GM18867 (cell line): ENCODE measurements around the gene NMNAT2.

Experiments used
- ATAC-seq: cut with Tn5 transposase; IDR thresholded peaks from one replicate; pipeline ENCODE4 v1.9.1; 2021; ENCODE audit warnings: mild to moderate bottlenecking, moderate library complexity; ENCODE audit not compliant: unreplicated experiment

NMNAT2 gene

GRCh38 chr1:183319606-183320005, 98.6 kb downstream of the NMNAT2 start:
- no peak for ATAC-seq

DNA sequence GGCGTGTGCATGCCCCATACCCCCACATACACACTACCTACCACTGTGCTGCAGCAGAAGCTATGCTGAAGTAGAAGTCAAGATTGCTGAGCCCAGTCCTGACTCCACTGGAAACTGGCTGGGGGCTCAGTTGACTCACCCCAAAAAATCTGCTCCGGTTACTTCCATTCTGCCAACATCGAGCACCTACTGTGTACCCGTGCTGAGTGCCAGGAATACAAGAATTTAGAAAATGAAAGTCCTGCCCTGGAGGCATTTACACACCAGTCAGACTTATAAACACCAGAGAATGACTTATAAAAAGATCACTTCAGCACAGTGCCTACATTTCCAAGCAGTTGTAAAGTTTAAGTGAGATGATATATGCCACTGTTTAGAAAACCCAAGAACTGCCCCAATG, 99.1 kb downstream of the NMNAT2 start:
- no peak for ATAC-seq

- ATAC-seq = no peak
Measured at GRCh38 chr1:183318433-183318832, 99.7 kb downstream of the NMNAT2 start.

DNA sequence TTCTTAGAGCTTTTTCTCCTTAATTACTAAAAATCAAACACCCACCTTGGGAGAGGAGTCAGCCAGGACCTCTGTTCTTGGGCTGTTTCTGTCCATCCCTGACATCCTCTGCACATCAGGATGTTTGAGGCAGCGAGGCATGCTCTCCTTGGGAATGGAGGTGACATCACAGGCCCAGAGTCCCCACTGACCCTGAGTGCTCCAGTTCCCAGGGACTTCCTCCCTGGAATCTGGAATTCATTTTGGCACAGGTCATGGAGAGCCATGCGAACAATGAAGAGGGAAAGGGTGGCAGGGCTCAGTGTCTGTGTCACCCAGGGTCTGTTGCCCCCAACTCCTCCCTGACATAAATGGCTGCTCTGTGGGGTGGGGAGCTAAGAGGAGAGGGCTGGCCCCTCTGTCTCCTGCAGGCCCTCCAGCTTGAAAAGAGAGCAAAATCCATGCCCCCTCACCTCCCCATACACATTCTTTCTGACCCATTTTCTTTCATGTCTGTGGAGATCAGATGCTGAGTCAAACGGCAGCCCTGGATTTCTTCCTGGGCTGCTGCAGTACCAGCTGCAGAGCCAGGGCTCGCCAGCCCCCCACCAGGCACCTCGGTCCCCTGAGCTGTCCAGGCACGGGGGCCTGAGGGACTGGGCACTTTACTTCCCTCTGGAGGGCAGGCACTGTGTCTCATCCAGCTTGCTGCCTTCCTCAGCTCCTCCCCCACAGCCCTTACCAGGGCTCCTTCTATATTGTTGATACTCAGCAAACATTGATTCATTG, 102.0 kb downstream of the NMNAT2 start:
- no peak for ATAC-seq

DNA sequence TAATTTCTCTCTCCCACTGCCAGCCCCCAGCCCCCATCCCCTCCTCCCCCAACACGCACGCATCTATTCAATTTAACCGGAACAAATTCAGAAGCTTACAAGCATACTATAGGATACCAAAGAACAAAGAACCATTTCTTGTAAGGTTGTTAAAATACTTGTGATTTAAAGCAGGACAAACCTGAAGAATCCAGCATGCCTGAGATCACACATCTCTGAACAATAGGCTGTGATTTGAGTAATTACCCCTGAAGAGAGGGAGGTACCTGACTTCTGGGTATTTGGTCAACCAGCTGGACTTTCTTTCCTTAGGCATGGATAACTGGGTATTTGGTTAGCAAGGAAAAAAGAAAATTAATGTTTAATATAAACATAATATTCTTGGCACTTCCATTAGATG, 105.1 kb downstream of the NMNAT2 start:
- ATAC-seq = no peak

- no peak for ATAC-seq
Measured at GRCh38 chr1:183310753-183311479, 107.3 kb downstream of the NMNAT2 start.

- no peak for ATAC-seq
Measured at GRCh38 chr1:183308719-183309118, 109.5 kb downstream of the NMNAT2 start.

DNA sequence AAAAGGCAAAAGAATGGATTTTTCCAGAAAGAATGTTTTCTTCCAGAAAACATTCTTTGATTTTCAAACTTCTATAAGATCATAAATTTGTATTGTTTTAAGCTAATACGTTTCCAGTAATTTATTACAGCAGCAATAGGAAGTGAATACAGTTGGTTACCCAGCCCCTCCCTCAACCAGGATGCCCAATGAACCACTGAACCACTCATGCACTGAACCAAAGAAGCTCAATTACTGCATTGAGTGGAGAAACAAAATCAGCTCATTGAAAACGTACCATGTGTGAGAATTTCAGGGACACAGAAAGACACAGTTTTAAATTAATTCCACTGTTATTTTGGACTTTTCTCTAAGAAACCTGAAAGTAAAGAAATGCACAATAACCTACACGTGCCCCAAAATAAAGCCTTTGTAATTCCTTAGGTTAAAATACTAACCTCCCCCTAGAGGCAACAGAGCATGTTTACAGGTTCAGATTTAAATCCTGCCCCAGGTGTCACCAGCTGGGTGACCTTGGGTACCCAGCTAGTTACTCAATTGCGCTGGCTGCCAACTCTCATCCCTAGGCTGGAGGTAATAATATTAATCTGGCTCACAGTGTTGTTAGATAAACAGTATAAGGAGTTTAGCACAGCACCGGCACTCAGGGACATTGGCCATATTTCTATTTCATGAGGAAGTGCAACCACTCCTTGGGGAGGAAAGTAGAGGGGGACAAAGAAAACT, 111.7 kb downstream of the NMNAT2 start:
- peak; percentile 60 for ATAC-seq

DNA sequence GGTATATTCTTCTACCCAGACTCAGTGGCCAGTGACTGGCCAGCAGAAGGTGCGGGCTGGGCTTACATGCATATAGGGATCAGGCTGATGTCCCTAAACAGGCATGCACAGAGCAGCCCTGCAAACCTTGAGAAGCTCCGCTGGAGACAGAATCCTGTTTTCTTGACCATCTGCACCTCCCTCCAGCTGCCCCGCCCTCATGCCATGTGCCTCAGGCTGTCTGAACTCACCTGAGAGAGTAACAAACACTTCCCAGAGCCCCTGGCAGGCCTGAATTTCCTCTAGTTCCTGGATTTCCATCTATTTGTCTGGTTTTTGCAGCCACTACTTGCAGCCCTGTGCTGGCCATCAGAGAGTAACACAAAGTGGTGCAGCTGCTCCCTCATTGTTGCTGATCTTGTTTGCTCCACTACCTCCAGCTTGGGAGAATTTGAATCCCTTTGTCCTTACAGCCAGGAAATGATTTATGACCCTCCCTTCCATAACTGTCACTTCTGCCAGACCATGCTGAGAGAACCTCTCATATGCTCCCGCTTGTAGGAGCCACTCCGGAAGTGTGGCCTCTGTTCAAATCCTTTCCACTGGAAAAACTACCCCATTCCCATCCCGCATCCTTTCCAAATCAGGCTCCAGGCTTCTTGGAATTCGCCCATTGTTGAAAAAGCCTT, 113.6 kb downstream of the NMNAT2 start:
- no peak for ATAC-seq

DNA sequence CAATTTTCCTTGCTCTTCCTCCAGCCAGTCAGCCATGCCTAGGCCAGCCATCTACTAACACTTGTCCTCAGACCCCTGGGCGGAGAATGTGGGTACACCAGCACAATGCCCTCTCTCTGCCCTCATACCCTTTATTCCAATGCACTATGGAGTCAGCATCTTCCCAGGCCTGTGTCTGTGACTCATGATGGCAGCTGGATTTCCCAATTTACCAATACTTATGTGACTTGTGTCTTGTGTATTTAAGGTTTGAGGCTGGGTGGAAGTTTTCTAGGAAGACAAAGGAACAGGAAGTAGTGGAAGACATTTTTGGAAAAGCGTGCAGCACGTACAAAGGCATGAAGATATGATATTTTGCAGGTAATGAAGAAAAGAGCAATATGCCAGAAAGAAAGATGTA, 114.3 kb downstream of the NMNAT2 start:
- ATAC-seq = no peak

DNA sequence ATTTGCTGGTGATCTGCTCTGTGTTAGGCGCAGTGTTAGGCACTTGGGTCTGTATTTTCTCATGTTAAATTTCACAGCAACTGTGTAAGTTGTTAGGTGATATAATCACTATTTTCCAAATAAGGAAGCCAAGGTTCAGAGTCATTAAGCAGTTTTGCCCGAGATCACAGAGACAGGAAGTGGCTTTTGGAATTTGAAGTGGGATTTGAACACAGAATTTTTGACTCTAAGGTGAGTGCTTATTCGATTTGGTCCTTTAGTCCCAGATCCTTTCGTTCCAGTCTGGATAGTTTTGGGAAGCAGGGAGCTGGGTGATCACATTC, 114.9 kb downstream of the NMNAT2 start:
- no peak for ATAC-seq

DNA sequence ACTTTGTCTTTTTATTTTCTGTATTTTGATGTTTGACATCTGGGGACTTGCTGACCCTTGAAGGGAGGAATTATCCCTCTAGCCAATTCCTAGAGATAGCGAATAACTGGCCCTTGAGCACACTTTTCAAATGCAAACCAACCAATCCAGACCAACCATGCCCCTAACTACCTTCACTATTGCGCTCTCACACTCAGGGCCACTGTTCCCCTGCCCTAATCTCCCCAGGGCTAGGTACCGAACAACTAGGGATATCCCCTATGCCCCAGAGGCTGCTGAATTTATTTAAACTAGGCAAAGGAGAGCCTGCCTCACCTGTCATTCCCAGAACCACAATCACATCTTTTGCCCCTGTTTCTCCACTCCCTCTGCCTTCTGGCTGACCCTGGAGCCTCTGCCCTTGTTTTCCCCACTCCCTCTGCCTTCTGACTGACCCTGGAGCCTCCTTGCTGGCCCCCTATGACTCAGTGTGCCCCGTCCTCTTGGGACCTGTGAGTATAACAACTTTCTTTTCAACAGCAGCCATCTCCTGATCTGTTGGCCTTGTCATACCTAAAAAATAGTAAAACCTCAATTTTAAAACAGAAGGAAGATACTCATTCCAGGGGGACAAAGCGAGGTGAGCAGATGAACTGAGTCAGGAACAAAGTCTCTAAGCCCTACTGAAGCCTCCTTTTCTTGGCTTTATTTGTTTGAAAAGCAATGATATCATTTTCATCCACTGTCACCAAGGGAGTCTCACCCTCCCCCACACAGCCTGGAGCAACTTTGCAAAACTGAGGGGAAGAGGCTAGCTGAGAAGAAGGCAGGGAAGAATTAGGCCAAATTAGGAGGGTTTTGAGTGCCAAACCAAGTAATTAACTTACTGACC, 115.5 kb downstream of the NMNAT2 start:
- no peak for ATAC-seq

DNA sequence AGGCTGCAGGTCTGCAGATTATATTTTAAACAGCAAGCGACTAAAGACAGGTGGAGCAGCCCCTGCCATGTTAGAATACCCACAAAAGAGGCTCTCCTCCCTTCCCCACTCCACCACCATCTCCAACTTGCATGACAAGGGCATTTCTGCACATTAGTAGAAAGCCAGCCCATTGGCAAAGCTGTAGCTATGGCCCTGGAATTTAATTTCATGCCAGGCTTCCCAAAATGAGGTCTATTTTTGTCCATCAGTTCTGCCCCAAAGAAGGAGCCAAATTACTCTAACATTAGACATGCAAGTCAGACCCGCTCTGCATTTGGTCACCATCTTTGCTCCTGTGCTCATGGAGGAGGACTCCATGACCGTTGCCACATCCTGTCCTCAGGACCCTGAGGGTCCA, 116.9 kb downstream of the NMNAT2 start:
- ATAC-seq = no peak

GRCh38 chr1:183300828-183301227, 117.4 kb downstream of the NMNAT2 start:
- no peak for ATAC-seq

- ATAC-seq = no peak
Measured at GRCh38 chr1:183300395-183300794, 117.8 kb downstream of the NMNAT2 start.

- ATAC-seq = no peak
Measured at GRCh38 chr1:183296782-183297181, 121.4 kb downstream of the NMNAT2 start.

DNA sequence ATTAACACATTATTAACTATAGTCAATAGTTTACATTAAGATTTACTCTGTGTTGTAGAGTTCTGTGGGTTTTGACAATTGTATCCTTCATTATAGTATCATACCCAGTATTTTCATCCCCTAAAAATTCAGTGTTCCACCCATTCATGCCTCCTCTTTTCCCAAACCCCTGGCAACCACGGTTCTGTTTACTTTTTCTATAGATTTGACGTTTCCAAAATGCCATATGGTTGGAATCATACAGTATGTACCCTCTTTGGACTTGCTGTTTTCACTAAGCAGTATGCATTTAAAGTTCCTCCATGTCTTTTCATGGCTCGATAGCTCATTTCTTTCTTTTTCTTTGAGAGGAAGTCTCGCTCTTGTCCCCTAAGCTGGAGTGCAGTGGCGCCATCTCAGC, 122.7 kb downstream of the NMNAT2 start:
- no peak for ATAC-seq

DNA sequence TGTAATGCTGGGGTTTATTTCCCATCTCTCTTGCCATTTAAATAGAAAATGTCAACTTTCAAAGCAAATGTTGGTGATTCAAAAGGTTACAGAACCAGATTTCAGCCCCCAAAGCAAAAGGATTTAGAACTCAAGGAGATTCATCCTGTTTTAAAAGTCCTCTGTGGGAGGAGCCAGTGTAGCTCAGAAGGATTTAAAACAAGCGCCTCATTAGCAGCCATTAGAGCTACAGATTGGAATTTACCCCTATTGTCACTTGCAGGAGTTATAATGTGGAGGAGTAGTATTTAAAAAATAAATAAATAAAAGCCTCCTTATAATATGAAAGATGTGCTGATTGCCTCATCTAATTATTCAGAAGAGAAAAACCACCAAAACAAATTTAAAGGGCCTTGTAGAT, 124.3 kb downstream of the NMNAT2 start:
- ATAC-seq = no peak

GRCh38 chr1:183293241-183293640, 124.9 kb downstream of the NMNAT2 start:
- no peak for ATAC-seq

DNA sequence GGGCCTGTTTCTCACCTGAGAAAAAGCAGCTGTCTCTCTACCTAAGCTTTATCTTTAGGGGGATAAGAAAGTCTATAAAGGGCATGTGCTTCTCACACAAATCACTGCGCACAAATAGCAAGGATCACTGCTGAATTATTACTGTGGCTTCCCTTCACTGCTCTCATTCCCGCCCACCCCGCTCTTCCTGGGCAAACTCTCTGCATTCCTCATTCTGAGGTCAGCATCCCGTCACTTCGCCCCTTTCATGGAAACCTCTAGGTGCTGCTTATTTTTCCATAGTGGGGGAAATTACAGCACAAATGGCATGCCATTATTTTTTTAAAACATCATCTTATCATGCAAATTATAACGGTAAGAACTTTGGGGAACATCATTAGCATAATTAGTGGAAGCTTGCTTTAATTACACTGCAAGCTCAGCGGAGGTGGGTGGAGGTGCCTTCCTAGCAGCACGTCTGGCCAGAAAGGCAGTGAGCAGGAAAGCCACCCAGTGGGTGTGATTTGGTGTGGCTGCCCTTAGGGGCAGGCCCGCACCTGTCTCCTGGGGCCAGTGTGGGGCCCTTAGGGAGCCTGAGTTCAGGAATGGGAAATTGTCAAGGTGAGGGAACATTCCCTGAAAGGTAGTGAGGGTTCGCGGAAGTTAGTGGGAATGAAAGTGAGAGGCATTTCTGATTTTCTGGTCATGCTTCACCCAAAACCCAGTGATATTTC, 126.2 kb downstream of the NMNAT2 start:
- no peak for ATAC-seq
